CD4-positive, alpha-beta memory T cell (primary cell): ENCODE results near the gene SIGLEC7. TPM values are rescaled to one million over a fixed set of nuclear protein-coding genes. Genes with fewer than 3 reads are reported as not detected.

Experiments
- CTCF ChIA-PET: fragments of 350-600 bp; sonication (Branson Sonifier 250); formaldehyde crosslinking; loops from one replicate; lab custom pipeline; 2021; ENCODE audit warnings: inconsistent platforms; ENCODE audit not compliant: partially characterized antibody; lab: Charles Lee
- POLR2A ChIA-PET: fragments of 350-600 bp; sonication (Branson Sonifier 250); formaldehyde crosslinking; loops from one replicate; lab custom pipeline; 2021; ENCODE audit not compliant: partially characterized antibody; lab: Charles Lee
- DNase-seq, 5 donors: peaks; one replicate each; pipeline versions ENCODE4 v3.0.0 to v3.0.0-alpha.2; 2020 to 2022; ENCODE audit warnings: mixed read lengths in 1 of 5
- H3K27ac ChIP-seq: one replicate; pipeline ENCODE4 v1.7.0; 2013; ENCODE audit warnings: low read depth, low read length
- H3K27me3 ChIP-seq: 2 replicates; pipeline ENCODE4 v1.7.0; 2013; ENCODE audit warnings: mild to moderate bottlenecking, low read length, moderate library complexity; ENCODE audit not compliant: insufficient read depth
- H3K36me3 ChIP-seq: 2 replicates; pipeline ENCODE4 v1.7.0; 2013; ENCODE audit warnings: mild to moderate bottlenecking, low read length, moderate library complexity; ENCODE audit not compliant: insufficient read depth
- H3K4me1 ChIP-seq: 2 replicates; pipeline ENCODE4 v1.7.0; 2013; ENCODE audit warnings: mild to moderate bottlenecking, low read length, moderate library complexity; ENCODE audit not compliant: insufficient read depth
- H3K4me3 ChIP-seq, 2 donors: one replicate each; pipeline ENCODE4 v1.7.0; 2013; ENCODE audit warnings: low read length in 2 of 2, mild to moderate bottlenecking in 1 of 2
- H3K9me3 ChIP-seq, 2 donors: one replicate each; pipeline ENCODE4 v1.7.0; 2013; ENCODE audit warnings: low read length in 2 of 2, control low read depth in 1 of 2; ENCODE audit not compliant: control insufficient read depth in 1 of 2
- H3K27ac Mint-ChIP-seq, 7 donors: one replicate each; pipeline ENCODE4 v1.8.0; 2020 to 2021; ENCODE audit warnings: mixed read lengths in 7 of 7, mild to moderate bottlenecking in 6 of 7, inconsistent platforms in 3 of 7, moderate library complexity in 3 of 7
- H3K27me3 Mint-ChIP-seq, 2 donors: one replicate each; pipeline ENCODE4 v1.8.0; 2020 to 2021; ENCODE audit warnings: mixed read lengths in 2 of 2
- H3K36me3 Mint-ChIP-seq, 2 donors: one replicate each; pipeline ENCODE4 v1.8.0; 2020 to 2021; ENCODE audit warnings: mixed read lengths in 2 of 2, inconsistent platforms in 1 of 2, mild to moderate bottlenecking in 1 of 2
- H3K4me1 Mint-ChIP-seq, 4 donors: one replicate each; pipeline ENCODE4 v1.8.0; 2020 to 2021; ENCODE audit warnings: mixed read lengths in 4 of 4, mild to moderate bottlenecking in 1 of 4
- H3K4me3 Mint-ChIP-seq, 8 donors: one replicate each; pipeline ENCODE4 v1.8.0; 2020 to 2021; ENCODE audit warnings: mixed read lengths in 8 of 8, mild to moderate bottlenecking in 7 of 8, moderate library complexity in 6 of 8, inconsistent platforms in 3 of 8
- H3K9me3 Mint-ChIP-seq, 8 donors: one replicate each; pipeline ENCODE4 v1.8.0; 2020 to 2021; ENCODE audit warnings: mixed read lengths in 8 of 8, mild to moderate bottlenecking in 5 of 8, inconsistent platforms in 3 of 8, moderate library complexity in 1 of 8
- intact Hi-C: fragments of 100-400 bp; cut with micrococcal nuclease; formaldehyde crosslinking; loops from one replicate; pipeline ENCODE4 v1.15.1; 2023
- polyA plus RNA-seq, 2 donors: library from polyadenylated mRNA; unstranded; fragments of 300-500 nt; fragmentation: Illumina TruSeq; gene quantifications; one replicate each; pipeline ENCODE4 v1.2.3, GENCODE V29; 2021
- total RNA-seq, 2 experiments: library from RNA; stranded (reverse); gene quantifications; one replicate each; pipeline ENCODE4 v1.2.3, GENCODE V29; 2021

Gene SIGLEC7
- total and polyA plus RNA-seq, 4 experiments from 2014 or later = 0.25 to 0.57 (median 0.52) TPM; not detected in 1

GRCh38 chr19:51116736-51117286 lies 25.3 kb upstream of the SIGLEC7 start:
- Mint-ChIP-seq H3K4me1 (peaks cover 34 to 63% (median 48%) of the 10 kb centered on the region in 4 donors), H3K36me3 (no peaks in the 10 kb centered on the region), H3K27ac (peak overlapping the region in 5 of 7 donors; percentile 27 to 72 (median 57)), H3K9me3 (peaks cover 0 to 3% (median 0%) of the 10 kb centered on the region in 8 donors), H3K4me3 (peak overlapping the region in 7 of 8 donors; percentile 17 to 74 (median 32)), H3K27me3 (no peaks in the 10 kb centered on the region)
- H3K27me3 ChIP-seq = no peaks in the 10 kb centered on the region
- peak in 2 of 5 donors; percentile 12 to 45 for DNase-seq
- H3K27ac ChIP-seq = no peak overlapping the region
- no peaks in the 10 kb centered on the region for H3K9me3 ChIP-seq
- ChIA-PET POLR2A (no interaction called here), CTCF (no interaction called here)
- peaks cover 46% of the 10 kb centered on the region for H3K4me1 ChIP-seq
- no peak overlapping the region for H3K4me3 ChIP-seq
- no peaks in the 10 kb centered on the region for H3K36me3 ChIP-seq
- intact Hi-C loops = no loop called here

GRCh38 chr19:51119101-51119500 lies 23.0 kb upstream of the SIGLEC7 start:
- Mint-ChIP-seq H3K27ac (peak overlapping the region in 4 of 7 donors; percentile 5 to 48 (median 26)), H3K4me1 (peaks cover 48 to 83% (median 64%) of the 10 kb centered on the region in 4 donors), H3K4me3 (peak overlapping the region in 3 of 8 donors; percentile 21 to 39 (median 36)), H3K36me3 (peaks cover 3 to 5% of the 10 kb centered on the region in 2 donors), H3K9me3 (peaks cover 0 to 4% (median 0%) of the 10 kb centered on the region in 8 donors), H3K27me3 (no peaks in the 10 kb centered on the region)
- Histone ChIP-seq H3K27me3 (no peaks in the 10 kb centered on the region), H3K36me3 (no peaks in the 10 kb centered on the region), H3K9me3 (no peaks in the 10 kb centered on the region), H3K27ac (no peak overlapping the region), H3K4me3 (no peak overlapping the region), H3K4me1 (peaks cover 66% of the 10 kb centered on the region)
- intact Hi-C loops = no loop called here
- ChIA-PET POLR2A (interaction anchor here (0.6 kb wide), 1 partner anchor 322 kb away, joined by 4 read pairs; no protein-coding TSS in a partner anchor), CTCF (no interaction called here)
- no peak for DNase-seq

- Mint-ChIP-seq H3K4me1 (peaks cover 46 to 83% (median 64%) of the 10 kb centered on the region in 4 donors), H3K36me3 (peaks cover 3 to 5% of the 10 kb centered on the region in 2 donors), H3K9me3 (peaks cover 0 to 4% (median 0%) of the 10 kb centered on the region in 8 donors), H3K27ac (peak overlapping the region in 1 of 7 donors; percentile 9), H3K4me3 (no peak overlapping the region), H3K27me3 (no peaks in the 10 kb centered on the region)
- Histone ChIP-seq H3K9me3 (no peaks in the 10 kb centered on the region), H3K4me3 (no peak overlapping the region), H3K36me3 (no peaks in the 10 kb centered on the region), H3K27me3 (no peaks in the 10 kb centered on the region), H3K4me1 (peaks cover 66% of the 10 kb centered on the region), H3K27ac (no peak overlapping the region)
- DNase-seq = no peak
- POLR2A ChIA-PET = interaction anchor here (0.6 kb wide), 1 partner anchor 10 kb away, joined by 3 read pairs; no protein-coding TSS in a partner anchor
- intact Hi-C loops = no loop called here
- CTCF ChIA-PET = interaction anchor here (1.1 kb wide), 1 partner anchor 37 kb away, joined by 4 read pairs; no protein-coding TSS in a partner anchor
These were observed 22.5 kb upstream of the SIGLEC7 start for GRCh38 chr19:51119611-51120010.

- Histone ChIP-seq H3K27me3 (no peaks in the 10 kb centered on the region), H3K4me3 (no peak overlapping the region), H3K9me3 (no peaks in the 10 kb centered on the region), H3K27ac (no peak overlapping the region), H3K4me1 (peaks cover 66% of the 10 kb centered on the region), H3K36me3 (no peaks in the 10 kb centered on the region)
- CTCF ChIA-PET = interaction anchor here (1.1 kb wide), 1 partner anchor 37 kb away, joined by 4 read pairs; no protein-coding TSS in a partner anchor
- intact Hi-C loops = no loop called here
- POLR2A ChIA-PET = interaction anchor here (0.6 kb wide), 1 partner anchor 10 kb away, joined by 3 read pairs; no protein-coding TSS in a partner anchor
- peaks cover 3 to 5% of the 10 kb centered on the region in 2 donors for H3K36me3 Mint-ChIP-seq
- peaks cover 47 to 83% (median 64%) of the 10 kb centered on the region in 4 donors for H3K4me1 Mint-ChIP-seq
- peaks cover 0 to 4% (median 0%) of the 10 kb centered on the region in 8 donors for H3K9me3 Mint-ChIP-seq
- no peaks in the 10 kb centered on the region for H3K27me3 Mint-ChIP-seq
- peak overlapping the region in 1 of 7 donors; percentile 15 for H3K27ac Mint-ChIP-seq
- H3K4me3 Mint-ChIP-seq = no peak overlapping the region
- no peak for DNase-seq
These were observed 21.9 kb upstream of the SIGLEC7 start for GRCh38 chr19:51120160-51120559.

GRCh38 chr19:51121257-51121656 lies 20.8 kb upstream of the SIGLEC7 start:
- H3K36me3 Mint-ChIP-seq = peaks cover 3 to 5% of the 10 kb centered on the region in 2 donors
- H3K9me3 Mint-ChIP-seq = peaks cover 0 to 4% (median 0%) of the 10 kb centered on the region in 8 donors
- H3K4me3 Mint-ChIP-seq = peak overlapping the region in 4 of 8 donors; percentile 18 to 59 (median 43)
- Histone ChIP-seq H3K4me3 (no peak overlapping the region), H3K27ac (no peak overlapping the region), H3K27me3 (no peaks in the 10 kb centered on the region), H3K4me1 (peaks cover 62% of the 10 kb centered on the region), H3K9me3 (no peaks in the 10 kb centered on the region), H3K36me3 (no peaks in the 10 kb centered on the region)
- no peak for DNase-seq
- H3K27ac Mint-ChIP-seq = peak overlapping the region in 5 of 7 donors; percentile 22 to 84 (median 57)
- ChIA-PET CTCF (interaction anchor here (2.2 kb wide), 1 partner anchor 37 kb away, joined by 6 read pairs; no protein-coding TSS in a partner anchor), POLR2A (no interaction called here)
- intact Hi-C loops = no loop called here
- H3K4me1 Mint-ChIP-seq = peaks cover 46 to 81% (median 62%) of the 10 kb centered on the region in 4 donors
- no peaks in the 10 kb centered on the region for H3K27me3 Mint-ChIP-seq

GRCh38 chr19:51122112-51122981 lies 19.8 kb upstream of the SIGLEC7 start:
- Mint-ChIP-seq H3K9me3 (peaks cover 0 to 4% (median 0%) of the 10 kb centered on the region in 8 donors), H3K27me3 (no peaks in the 10 kb centered on the region), H3K4me3 (peak overlapping the region; percentile 26 to 84 (median 56)), H3K36me3 (peaks cover 3 to 5% of the 10 kb centered on the region in 2 donors), H3K4me1 (peaks cover 46 to 81% (median 62%) of the 10 kb centered on the region in 4 donors), H3K27ac (peak overlapping the region; percentile 24 to 84 (median 78))
- intact Hi-C loops = no loop called here
- Histone ChIP-seq H3K9me3 (no peaks in the 10 kb centered on the region), H3K27me3 (no peaks in the 10 kb centered on the region), H3K36me3 (no peaks in the 10 kb centered on the region), H3K4me1 (peaks cover 62% of the 10 kb centered on the region), H3K4me3 (peak overlapping the region in 1 of 2 donors; percentile 42), H3K27ac (no peak overlapping the region)
- POLR2A ChIA-PET = interaction anchor here (1.0 to 2.3 kb wide), 2 partner anchors 12 to 14 kb away, joined by 4 to 8 read pairs; partner anchors contain the start of gene CTU1
- DNase-seq = no peak
- CTCF ChIA-PET = interaction anchor here (2.2 kb wide), 1 partner anchor 36 kb away, joined by 6 read pairs; no protein-coding TSS in a partner anchor
